Vagina (tissue), 2 donors: Measurements from ENCODE around the gene PCNX3.

Experiments
- POLR2A ChIP-seq, 2 donors: fragments of 450-650 bp; IDR thresholded peaks; one replicate each; pipeline ENCODE4 v1.6.1; 2017; ENCODE audit warnings: antibody characterized with exemption in 2 of 2, mild to moderate bottlenecking in 2 of 2, moderate library complexity in 2 of 2
- POLR2AphosphoS5 ChIP-seq, 2 donors: sonication (generic); formaldehyde crosslinking; IDR thresholded peaks; one replicate each; pipeline ENCODE4 v1.9.0; 2017; ENCODE audit warnings: antibody characterized with exemption in 2 of 2, mild to moderate bottlenecking in 2 of 2, low read depth in 1 of 2; ENCODE audit not compliant: insufficient read depth in 1 of 2
- TF ChIP-seq, protein P1 (sequence below), 3 experiments: fragments of 450-650 bp in 2 of 3; fragments of 200-600 bp in 1 of 3; sonication (generic) in 1 of 3; IDR thresholded peaks; one replicate each; pipeline ENCODE4 v1.5.1; 2017 to 2019; ENCODE audit warnings: antibody characterized with exemption in 3 of 3, mild to moderate bottlenecking in 2 of 3, moderate library complexity in 2 of 3

DNA sequence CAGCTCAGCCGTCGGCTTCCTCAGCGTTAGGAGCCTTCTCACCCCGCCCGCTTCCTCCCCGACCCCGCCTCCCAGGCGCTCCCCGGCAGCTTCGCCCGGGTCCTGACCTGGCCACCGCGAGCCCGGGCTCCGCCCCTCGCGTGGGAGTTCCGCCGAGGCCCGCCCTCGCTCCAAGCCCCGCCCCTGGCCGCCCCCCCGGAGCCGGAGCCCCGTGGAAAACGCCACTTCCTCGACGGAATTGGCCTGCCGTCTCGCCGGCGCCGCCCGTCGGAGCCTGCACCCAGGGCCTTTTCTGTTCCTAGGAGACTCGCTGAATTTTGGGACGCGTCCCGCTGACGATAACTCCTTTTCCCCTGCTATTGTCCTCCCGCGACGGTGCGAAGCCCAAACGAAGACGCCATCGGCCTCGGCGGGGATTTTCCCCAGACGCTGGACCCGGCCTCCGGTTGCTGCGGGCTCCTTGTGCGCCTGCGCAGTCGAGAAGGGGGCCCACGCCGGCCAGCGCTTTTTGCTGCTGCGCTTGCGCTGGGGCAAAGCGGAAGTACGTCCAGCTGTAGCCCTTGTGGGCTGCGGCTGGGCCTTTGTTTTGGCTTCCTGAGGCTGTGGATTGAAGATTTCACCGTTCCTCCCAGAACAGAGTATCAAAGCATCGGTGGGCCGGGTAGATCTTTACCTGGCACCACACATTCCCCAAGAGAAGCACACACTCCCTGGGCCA lies 37.1 kb downstream of the PCNX3 start:
- TF ChIP-seq POLR2AphosphoS5 (IDR thresholded peaks at IDR 0.05; ENCODE audit: insufficient read depth in 1 of 2, low read depth in 1 of 2): peak; percentile 97 to 98
- TF ChIP-seq, protein P1, sequence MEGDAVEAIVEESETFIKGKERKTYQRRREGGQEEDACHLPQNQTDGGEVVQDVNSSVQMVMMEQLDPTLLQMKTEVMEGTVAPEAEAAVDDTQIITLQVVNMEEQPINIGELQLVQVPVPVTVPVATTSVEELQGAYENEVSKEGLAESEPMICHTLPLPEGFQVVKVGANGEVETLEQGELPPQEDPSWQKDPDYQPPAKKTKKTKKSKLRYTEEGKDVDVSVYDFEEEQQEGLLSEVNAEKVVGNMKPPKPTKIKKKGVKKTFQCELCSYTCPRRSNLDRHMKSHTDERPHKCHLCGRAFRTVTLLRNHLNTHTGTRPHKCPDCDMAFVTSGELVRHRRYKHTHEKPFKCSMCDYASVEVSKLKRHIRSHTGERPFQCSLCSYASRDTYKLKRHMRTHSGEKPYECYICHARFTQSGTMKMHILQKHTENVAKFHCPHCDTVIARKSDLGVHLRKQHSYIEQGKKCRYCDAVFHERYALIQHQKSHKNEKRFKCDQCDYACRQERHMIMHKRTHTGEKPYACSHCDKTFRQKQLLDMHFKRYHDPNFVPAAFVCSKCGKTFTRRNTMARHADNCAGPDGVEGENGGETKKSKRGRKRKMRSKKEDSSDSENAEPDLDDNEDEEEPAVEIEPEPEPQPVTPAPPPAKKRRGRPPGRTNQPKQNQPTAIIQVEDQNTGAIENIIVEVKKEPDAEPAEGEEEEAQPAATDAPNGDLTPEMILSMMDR (IDR thresholded peaks at IDR 0.05): no peak
- peak in 1 of 2 donors; percentile 33 for TF ChIP-seq POLR2A (IDR thresholded peaks at IDR 0.05)
